Eye (tissue), 1 donor: Measurements from ENCODE around the gene SLC5A8.
"Not testable (repeated sequence)": the region's sequence is repeated elsewhere in the genome, so short reads cannot be mapped to it uniquely, and the experiment has no call there.

Experiments used
- DNase-seq: peaks from one replicate; pipeline ENCODE4 v3.0.0-alpha.2; 2015

The SLC5A8 gene

GRCh38 chr12:101168001-101168400, 42.0 kb downstream of the SLC5A8 start:
- DNase-seq = no peak

- DNase-seq = no peak
These were observed 43.2 kb downstream of the SLC5A8 start for GRCh38 chr12:101166866-101167265.

- no peak for DNase-seq
These were observed 44.7 kb downstream of the SLC5A8 start for GRCh38 chr12:101165319-101165718.

- not testable (repeated sequence) for DNase-seq
These were observed 64.1 kb downstream of the SLC5A8 start for GRCh38 chr12:101145777-101146431.

- no peak for DNase-seq
These were observed 82.4 kb downstream of the SLC5A8 start for GRCh38 chr12:101127521-101128219.

GRCh38 chr12:101117842-101118241, 92.2 kb downstream of the SLC5A8 start:
- no peak for DNase-seq

GRCh38 chr12:101116911-101117310, 93.1 kb downstream of the SLC5A8 start:
- no peak for DNase-seq

GRCh38 chr12:101115326-101115725, 94.7 kb downstream of the SLC5A8 start:
- DNase-seq = no peak

- DNase-seq = no peak
These were observed 98.6 kb downstream of the SLC5A8 start for GRCh38 chr12:101111441-101111840.

GRCh38 chr12:101110866-101111265, 99.2 kb downstream of the SLC5A8 start:
- no peak for DNase-seq

- no peak for DNase-seq
These were observed 101.9 kb downstream of the SLC5A8 start for GRCh38 chr12:101108130-101108529.

- no peak for DNase-seq
These were observed 102.8 kb downstream of the SLC5A8 start for GRCh38 chr12:101107032-101107763.
